ENCODE measurements around the gene PCDHA4. TPM values are rescaled to one million over a fixed set of nuclear protein-coding genes. Genes with fewer than 3 reads are reported as not detected.
"Not testable (repeated sequence)": the region's sequence is repeated elsewhere in the genome, so short reads cannot be mapped to it uniquely, and the experiment has no call there.

The PCDHA4 gene
- total and polyA plus RNA-seq, 12 donors, result 0.01 to 0.21 (median 0.08) TPM; not detected in 4

GRCh38 chr5:140785905-140786686, 20.8 kb upstream of the PCDHA4 start, which contains the start of gene PCDHA1:
TSS of gene PCDHA1 (plus strand) at chr5:140786140.
- intact Hi-C loops (cut with DNase I), result no loop called here
- H3K27me3 ChIP-seq, result peaks cover 0 to 51% (median 31%) of the 10 kb centered on the region in 7 donors

DNA sequence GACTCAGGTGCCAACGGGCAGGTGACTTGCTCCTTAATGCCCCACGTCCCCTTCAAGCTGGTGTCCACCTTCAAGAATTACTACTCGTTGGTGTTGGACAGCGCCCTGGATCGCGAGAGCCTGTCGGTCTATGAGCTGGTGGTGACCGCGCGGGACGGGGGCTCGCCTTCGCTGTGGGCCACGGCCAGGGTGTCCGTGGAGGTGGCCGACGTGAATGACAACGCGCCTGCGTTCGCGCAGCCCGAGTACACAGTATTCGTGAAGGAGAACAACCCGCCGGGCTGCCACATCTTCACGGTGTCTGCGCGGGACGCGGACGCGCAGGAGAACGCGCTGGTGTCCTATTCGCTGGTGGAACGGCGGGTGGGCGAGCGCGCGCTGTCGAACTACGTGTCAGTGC, 19.4 kb upstream of the PCDHA4 start:
- H3K4me3 ChIP-seq; H3K4me1 ChIP-seq; H3K36me3 ChIP-seq; H3K27ac ChIP-seq; intact Hi-C loops (cut with DNase I); ATAC-seq; DNase-seq: not testable (repeated sequence)
- 31 to 34% methylated on average over 44 of the region's 44 CpGs for WGBS, 2 donors
- peaks cover 0 to 51% (median 31%) of the 10 kb centered on the region in 7 donors for H3K27me3 ChIP-seq
- H3K9me3 ChIP-seq, result peaks cover 0 to 99% (median 38%) of the 10 kb centered on the region in 11 donors

More at GRCh38 chr5:140785905-140786686, 20.8 kb upstream of the PCDHA4 start, which contains the start of gene PCDHA1:
- Histone ChIP-seq H3K27ac (no peak within 1 kb of the TSS), H3K9me3 (peaks cover 0 to 99% (median 38%) of the 10 kb centered on the region in 11 donors), H3K4me1 (no peaks in the 10 kb centered on the region), H3K36me3 (no peaks in the 10 kb centered on the region), H3K4me3 (no peak within 1 kb of the TSS)
- ATAC-seq (no peak), DNase-seq (no peak)
- TF ChIP-seq CTCF (IDR thresholded peaks at IDR 0.05), result no peak
- 16 to 17% methylated on average over 29 of the region's 29 CpGs for WGBS, 2 donors

GRCh38 chr5:140787849-140788504, 18.9 kb upstream of the PCDHA4 start:
- Histone ChIP-seq H3K27me3 (peaks cover 0 to 51% (median 31%) of the 10 kb centered on the region in 7 donors), H3K9me3 (peaks cover 0 to 99% (median 34%) of the 10 kb centered on the region in 11 donors)
- 26 to 36% methylated on average over 67 to 70 of the region's 70 CpGs for WGBS, 2 donors
- H3K4me1 ChIP-seq; intact Hi-C loops (cut with DNase I); DNase-seq; H3K36me3 ChIP-seq; H3K4me3 ChIP-seq; H3K27ac ChIP-seq; ATAC-seq: not testable (repeated sequence)

DNA sequence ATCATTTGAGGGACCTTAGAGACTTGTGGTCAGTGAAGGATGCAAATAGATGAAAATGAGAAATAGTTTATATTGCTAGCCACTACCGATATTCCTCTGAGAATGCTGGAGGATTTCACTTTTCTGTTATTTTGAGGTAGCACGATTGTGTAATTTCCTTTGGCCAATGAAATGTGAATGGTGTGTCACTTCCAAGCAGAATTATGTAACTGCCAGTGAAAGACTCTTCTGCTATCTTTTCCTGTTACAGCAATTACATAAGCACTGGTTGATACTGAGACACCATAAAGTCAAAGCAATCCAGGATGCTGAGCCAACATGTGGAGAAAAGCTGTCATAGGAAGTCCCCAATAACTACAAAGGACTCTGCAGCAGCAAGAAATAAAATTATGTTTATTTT, 15.8 kb upstream of the PCDHA4 start:
- no peak for ATAC-seq
- peaks cover 0 to 61% (median 37%) of the 10 kb centered on the region in 7 donors for H3K27me3 ChIP-seq
- intact Hi-C loops (cut with DNase I), result no loop called here
- H3K9me3 ChIP-seq, result peaks cover 0 to 99% (median 25%) of the 10 kb centered on the region in 11 donors
- TF ChIP-seq CTCF (IDR thresholded peaks at IDR 0.05), result no peak
- WGBS, 2 donors, result 21 to 41% methylated on average over 2 of the region's 2 CpGs
- no peaks in the 10 kb centered on the region for H3K36me3 ChIP-seq
- no peaks in the 10 kb centered on the region for H3K4me1 ChIP-seq
- H3K27ac ChIP-seq, result no peak overlapping the region
- DNase-seq, result no peak
- no peak overlapping the region for H3K4me3 ChIP-seq

- ATAC-seq (no peak), DNase-seq (no peak)
- Histone ChIP-seq H3K4me1 (no peaks in the 10 kb centered on the region), H3K4me3 (peak within 1 kb of the TSS in 2 of 10 donors; percentile 30 to 37), H3K36me3 (no peaks in the 10 kb centered on the region), H3K27me3 (peaks cover 0 to 50% (median 18%) of the 10 kb centered on the region in 7 donors), H3K27ac (no peak within 1 kb of the TSS), H3K9me3 (peaks cover 0 to 91% (median 20%) of the 10 kb centered on the region in 11 donors)
- peak in 2 of 9 donors; percentile 28 to 29 for TF ChIP-seq CTCF (IDR thresholded peaks at IDR 0.05)
- WGBS, 2 donors, result 14 to 15% methylated on average over 27 of the region's 27 CpGs
- intact Hi-C loops (cut with DNase I), result no loop called here
Measured at GRCh38 chr5:140794595-140795258, 12.1 kb upstream of the PCDHA4 start, which contains the start of gene PCDHA2. TSS of gene PCDHA2 (plus strand) at chr5:140794852.
